Measurements from ENCODE around the gene VSIG1. TPM values are rescaled to one million over a fixed set of nuclear protein-coding genes. Genes with fewer than 3 reads are reported as not detected.

Gene VSIG1
- total RNA-seq, 1 experiment from 2014 or later: not detected

DNA sequence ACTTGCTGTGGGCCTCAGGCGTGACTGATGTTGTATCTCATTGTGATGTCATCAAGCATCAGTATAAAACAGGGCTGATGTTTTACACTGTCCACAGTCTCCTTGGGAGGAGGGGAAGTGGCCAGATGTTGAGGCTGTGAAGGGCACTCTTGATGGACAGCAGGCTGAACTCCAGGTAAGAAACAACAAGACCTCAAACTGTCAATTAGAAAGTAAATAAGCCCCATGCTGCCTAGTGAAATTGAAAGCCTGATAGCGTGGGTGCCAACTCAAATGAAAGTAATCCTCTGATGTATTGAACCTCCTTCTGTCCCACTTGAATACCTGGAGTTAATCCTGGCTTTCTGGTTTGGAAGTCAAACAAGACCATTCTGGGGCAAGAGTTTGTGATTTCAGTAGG is 19.7 kb downstream of the VSIG1 start:
- no peak for DNase-seq (ENCODE audit: low spot score)

DNA sequence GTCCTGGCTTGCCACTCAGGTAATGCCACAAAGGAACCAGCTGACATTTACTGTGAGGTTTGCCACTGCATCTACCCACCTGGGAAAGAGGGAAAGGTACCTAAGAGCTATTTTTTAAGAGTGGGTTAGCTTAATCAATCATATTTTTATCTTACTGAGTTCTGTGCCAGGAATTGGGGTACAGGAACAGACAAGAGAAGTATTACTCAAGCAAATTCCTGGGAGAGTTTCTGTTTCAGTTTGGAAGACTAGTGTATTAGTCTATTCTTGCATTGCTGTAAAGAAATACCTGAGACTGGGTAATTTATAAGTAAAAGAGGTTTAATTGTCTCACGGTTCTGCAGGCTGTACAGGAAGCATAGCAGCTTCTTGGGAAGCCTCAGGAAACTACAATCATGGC is 23.3 kb downstream of the VSIG1 start:
- DNase-seq (ENCODE audit: low spot score): no peak

- no peak for DNase-seq (ENCODE audit: low spot score)
Measured at GRCh38 chrX:108070891-108071290, 26.0 kb downstream of the VSIG1 start.

GRCh38 chrX:108071578-108071977 is 26.7 kb downstream of the VSIG1 start:
- no peak for DNase-seq (ENCODE audit: low spot score)

DNA sequence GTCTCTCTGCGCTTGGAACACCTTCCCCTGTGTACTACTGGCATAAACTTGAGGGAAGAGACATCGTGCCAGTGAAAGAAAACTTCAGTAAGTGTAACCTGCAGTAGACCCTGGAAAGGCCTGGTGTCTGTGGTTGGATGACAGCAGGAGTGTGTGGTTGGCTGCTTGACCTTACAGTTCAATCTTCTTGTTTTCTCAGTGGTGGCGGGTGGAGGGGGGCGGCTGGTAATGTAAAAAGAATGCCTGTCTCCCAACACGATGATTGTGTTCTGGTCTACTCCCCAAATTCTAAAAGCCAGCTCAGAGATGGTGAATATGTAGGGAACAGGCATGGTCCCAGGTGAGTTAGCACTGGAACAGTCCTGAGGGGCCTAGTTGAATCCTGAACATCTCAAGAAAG is 27.9 kb downstream of the VSIG1 start:
- peak; percentile 11 for DNase-seq (ENCODE audit: low spot score)

GRCh38 chrX:108081110-108081509 is 36.2 kb downstream of the VSIG1 start:
- no peak for DNase-seq (ENCODE audit: low spot score)

GRCh38 chrX:108087792-108088191 is 42.9 kb downstream of the VSIG1 start:
- no peak for DNase-seq (ENCODE audit: low spot score)

GRCh38 chrX:108088511-108088910 is 43.6 kb downstream of the VSIG1 start:
- DNase-seq (ENCODE audit: low spot score): no peak

GRCh38 chrX:108090491-108091263 is 45.8 kb downstream of the VSIG1 start:
- no peak for DNase-seq (ENCODE audit: low spot score)

DNA sequence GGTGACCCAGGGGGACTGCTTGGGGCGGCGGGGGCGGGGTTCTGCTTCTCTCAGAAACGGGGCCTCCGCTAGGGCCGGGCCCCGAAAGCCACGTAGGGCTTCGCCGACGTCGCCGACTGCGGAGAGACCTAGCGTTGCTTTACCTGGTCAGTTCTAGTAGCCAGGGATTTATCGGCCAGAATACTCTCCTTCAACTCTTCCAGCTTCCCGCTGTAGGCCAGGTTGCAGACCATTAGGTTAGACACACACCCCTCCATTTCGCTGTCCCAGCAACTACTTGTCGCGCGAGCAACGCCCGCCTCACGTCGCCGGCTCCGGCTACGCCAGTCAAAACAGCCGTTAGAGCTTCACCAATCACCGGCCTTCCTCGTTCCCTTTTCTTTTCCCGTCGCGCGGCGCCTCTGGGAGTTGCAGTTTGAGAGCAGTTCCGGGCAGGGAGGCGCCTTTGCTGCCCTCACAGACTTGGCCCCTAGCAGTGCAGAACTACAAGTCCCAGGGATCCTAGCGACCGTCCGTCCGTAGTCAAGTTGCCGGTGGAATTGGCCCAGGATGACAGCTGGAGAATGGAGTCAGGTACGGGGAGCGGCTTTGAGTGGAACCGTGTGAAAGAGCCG is 46.5 kb downstream of the VSIG1 start, which contains the start of the genes ATG4A and PSMD10:
ATG4A (plus strand) TSS at position 515 of the 614 bp plus-strand sequence; CDS start at position 564, 49 bp downstream.
PSMD10 (minus strand) TSS at position 279 of the 614 bp plus-strand sequence; CDS start at position 257, 22 bp downstream.
- peak; percentile 79 for DNase-seq (ENCODE audit: low spot score)

DNA sequence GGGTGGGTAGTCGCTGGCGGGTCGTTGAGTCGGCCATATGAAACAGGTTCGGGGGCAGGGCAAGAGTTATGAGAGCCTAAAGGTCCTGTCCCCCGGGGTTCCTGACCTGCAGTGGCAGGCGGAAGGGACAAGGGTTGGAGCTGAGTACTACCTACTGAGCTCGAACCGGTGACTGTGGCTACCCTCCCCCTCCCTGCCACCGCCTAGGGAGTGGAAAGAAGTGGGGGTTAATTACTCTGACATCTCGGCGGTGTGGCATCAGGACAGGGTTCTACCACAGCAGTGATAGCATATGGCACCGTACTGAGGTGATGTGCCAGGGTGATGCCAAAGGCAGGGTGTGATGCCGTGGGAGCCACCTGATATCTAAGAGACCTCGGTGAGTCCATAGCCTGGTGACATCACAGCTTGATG is 47.0 kb downstream of the VSIG1 start:
- DNase-seq (ENCODE audit: low spot score): no peak

DNA sequence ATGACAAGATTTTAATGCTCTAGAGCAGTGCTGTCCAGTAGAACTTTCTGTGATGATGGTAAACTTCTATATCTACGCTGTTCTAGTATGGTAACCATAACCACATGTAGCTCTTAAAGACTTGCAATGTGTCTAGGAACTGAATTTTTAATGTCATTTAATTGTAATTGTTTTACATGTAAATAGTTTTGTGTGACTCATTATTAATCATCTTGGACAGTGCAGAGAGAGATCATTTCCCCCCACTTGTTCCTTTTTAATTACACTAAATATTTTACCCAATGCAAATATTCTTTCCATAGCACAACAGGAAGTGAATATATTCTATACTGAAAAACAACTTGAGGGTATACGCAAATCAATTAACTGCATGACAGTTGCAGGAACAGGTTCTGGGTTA is 52.5 kb downstream of the VSIG1 start:
- no peak for DNase-seq (ENCODE audit: low spot score)

DNA sequence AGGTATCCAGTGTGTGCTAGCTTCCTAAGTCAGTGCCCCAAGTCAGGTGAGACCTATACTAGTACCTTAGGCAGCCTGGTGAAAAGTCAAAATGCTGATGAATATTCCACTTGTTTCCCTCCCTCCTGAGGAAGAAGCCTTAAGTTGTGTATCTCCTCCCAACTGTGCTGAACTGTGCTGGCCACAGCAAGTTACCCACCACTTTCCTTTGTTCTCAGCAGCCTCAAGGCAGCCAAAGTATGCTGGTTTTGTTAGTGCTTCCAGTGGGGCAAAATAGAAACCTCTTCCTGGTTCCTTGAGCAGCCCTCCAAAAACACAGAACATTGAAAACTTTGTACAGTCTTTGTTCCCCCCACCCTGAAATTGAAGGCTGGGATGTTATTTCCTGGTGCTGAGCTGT is 60.6 kb downstream of the VSIG1 start:
- DNase-seq (ENCODE audit: low spot score): no peak

DNA sequence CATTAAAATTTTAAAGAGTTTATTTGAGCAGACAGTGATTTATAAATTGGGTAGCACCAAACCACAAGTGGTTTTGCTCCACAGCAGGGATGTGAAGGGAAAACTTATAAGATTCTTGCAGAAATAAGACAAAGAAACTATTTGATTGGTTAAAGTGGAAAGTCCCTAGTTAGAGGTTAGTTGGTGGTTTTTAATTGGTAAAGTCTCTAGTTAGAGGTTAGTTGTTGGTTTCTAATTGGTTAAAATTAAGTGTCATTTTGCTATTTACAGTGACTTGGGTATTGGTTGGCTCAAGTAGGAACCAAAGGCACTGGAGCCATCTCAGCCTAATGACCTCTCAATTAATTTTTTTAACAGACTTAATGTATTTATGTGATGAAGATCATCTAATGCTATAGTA is 69.7 kb downstream of the VSIG1 start:
- no peak for DNase-seq (ENCODE audit: low spot score)

DNA sequence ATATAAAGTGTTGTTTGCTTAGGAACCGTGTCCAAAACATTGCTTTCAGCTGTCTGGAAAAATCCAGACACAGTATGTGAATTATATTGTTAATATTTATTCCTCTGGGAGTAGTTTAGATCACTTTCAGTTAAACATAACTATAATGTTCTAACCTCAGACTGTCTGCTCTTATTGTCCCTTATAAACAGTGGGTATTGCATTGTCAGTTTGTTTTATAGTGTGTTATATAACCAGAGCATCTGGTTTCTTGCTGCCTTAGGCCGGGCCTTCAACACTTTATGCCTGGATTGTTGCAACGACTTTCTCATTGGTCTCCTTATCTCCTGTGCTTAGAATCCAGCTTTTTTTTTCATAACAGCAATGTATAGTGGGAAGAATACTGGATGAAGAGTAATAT is 73.1 kb downstream of the VSIG1 start:
- no peak for DNase-seq (ENCODE audit: low spot score)

- DNase-seq (ENCODE audit: low spot score): no peak
Measured at GRCh38 chrX:108121291-108121690, 76.4 kb downstream of the VSIG1 start.

DNA sequence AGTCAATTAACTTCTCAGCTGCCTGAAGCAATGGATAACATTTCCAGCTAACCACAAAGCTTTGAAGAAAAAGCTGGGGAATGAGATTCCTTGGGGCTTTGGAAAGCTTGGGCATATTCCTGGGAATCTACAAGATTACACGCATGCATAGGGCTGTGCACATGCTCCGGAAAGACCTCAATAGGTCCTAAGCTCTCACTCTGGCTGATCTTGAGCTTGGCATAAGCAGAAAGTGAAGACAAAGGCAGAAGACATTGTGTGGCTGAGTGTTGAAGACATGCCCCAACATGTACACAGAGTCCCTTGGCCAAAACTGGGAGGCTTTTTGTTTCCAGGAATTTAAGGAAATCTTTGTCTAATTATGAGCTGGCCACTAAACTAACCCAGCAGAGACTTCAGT is 77.9 kb downstream of the VSIG1 start:
- no peak for DNase-seq (ENCODE audit: low spot score)

DNA sequence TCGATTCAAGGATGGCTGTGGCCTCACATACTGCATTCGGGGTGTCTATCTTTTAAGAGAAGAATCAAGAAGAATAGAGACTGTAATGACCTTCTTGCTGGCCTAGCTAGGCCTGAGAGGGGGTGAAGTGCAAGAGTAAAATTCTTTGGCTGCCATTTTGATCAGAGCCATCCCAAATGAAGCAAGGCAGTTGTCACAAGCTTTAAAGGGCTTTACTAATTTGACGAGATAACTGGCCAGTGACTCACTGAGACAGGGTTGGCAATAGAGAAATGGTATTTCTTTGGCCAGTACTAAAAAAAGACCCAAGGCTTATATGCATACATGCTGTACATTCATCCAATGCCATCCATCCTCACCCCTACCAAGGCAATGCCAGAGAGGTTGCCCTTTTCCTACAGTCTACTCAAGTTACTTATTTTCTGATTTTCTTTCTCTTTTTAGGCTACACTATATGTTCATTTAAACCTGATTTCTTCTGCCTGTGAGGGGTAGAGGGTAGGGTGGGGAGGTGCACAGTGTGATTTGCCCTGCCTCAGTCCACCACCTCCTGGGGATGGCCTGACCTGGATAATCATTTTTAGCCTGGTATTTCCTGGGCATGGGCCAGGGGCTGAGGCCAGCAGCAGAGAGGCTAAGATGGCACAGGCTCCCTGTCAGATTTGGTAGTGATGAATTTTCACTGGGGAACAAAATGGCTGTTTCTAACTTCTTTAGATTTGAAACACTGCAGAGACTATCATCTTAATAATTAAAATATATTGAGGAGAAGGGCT is 78.9 kb downstream of the VSIG1 start:
- no peak for DNase-seq (ENCODE audit: low spot score)

GRCh38 chrX:108126661-108127060 is 81.8 kb downstream of the VSIG1 start:
- DNase-seq (ENCODE audit: low spot score): no peak

- no peak for DNase-seq (ENCODE audit: low spot score)
Measured at GRCh38 chrX:108127152-108127551, 82.3 kb downstream of the VSIG1 start.
